WTC11 (cell line): Measurements from ENCODE around the gene SGSM2.

Experiments
- ATF3 ChIP-seq: sonication (generic); formaldehyde crosslinking; conservative IDR thresholded peaks from 2 replicates; pipeline ENCODE4 v1.8.1; 2022; ENCODE audit warnings: mild to moderate bottlenecking, missing genetic modification reagents
- ATF6 ChIP-seq: sonication (generic); formaldehyde crosslinking; IDR thresholded peaks from 2 replicates; pipeline ENCODE4 v1.8.1; 2023; ENCODE audit warnings: mild to moderate bottlenecking, missing genetic modification reagents
- FOXK1 ChIP-seq: sonication (generic); formaldehyde crosslinking; IDR thresholded peaks from 2 replicates; pipeline ENCODE4 v1.8.0; 2022; ENCODE audit warnings: mild to moderate bottlenecking, moderate library complexity, missing genetic modification reagents
- IRF1 ChIP-seq: sonication (generic); formaldehyde crosslinking; IDR thresholded peaks from 2 replicates; pipeline ENCODE4 v1.8.0; 2023; ENCODE audit warnings: missing genetic modification reagents
- JUN ChIP-seq: sonication (generic); formaldehyde crosslinking; IDR thresholded peaks from 2 replicates; pipeline ENCODE4 v1.8.0; 2023; ENCODE audit warnings: mild to moderate bottlenecking, missing genetic modification reagents
- KAT7 ChIP-seq: sonication (generic); formaldehyde crosslinking; IDR thresholded peaks from 2 replicates; pipeline ENCODE4 v1.8.1; 2023; ENCODE audit warnings: missing genetic modification reagents, mild to moderate bottlenecking, borderline replicate concordance
- PREB ChIP-seq: sonication (generic); formaldehyde crosslinking; IDR thresholded peaks from 2 replicates; pipeline ENCODE4 v1.8.1; 2022; ENCODE audit warnings: mild to moderate bottlenecking, missing genetic modification reagents, moderate library complexity, borderline replicate concordance
- PRRX2 ChIP-seq: fragments of 250-450 bp; sonication (Bioruptor Pico); IDR thresholded peaks from 2 replicates; pipeline ENCODE4 v1.8.0; 2021; ENCODE audit warnings: mild to moderate bottlenecking
- TP53 ChIP-seq: sonication (generic); formaldehyde crosslinking; IDR thresholded peaks from 2 replicates; pipeline ENCODE4 v1.8.1; 2023; ENCODE audit warnings: mild to moderate bottlenecking, missing genetic modification reagents
- ZBTB21 ChIP-seq: sonication (generic); formaldehyde crosslinking; IDR thresholded peaks from 2 replicates; pipeline ENCODE4 v1.8.1; 2023; ENCODE audit warnings: mild to moderate bottlenecking, missing genetic modification reagents, borderline replicate concordance
- ZNF281 ChIP-seq: sonication (generic); formaldehyde crosslinking; IDR thresholded peaks from 2 replicates; pipeline ENCODE4 v1.8.0; 2023; ENCODE audit warnings: mild to moderate bottlenecking, missing genetic modification reagents
- ZNF425 ChIP-seq: fragments of 250-450 bp; sonication (Bioruptor Pico); conservative IDR thresholded peaks from 2 replicates; pipeline ENCODE4 v1.9.0; 2021; ENCODE audit warnings: mild to moderate bottlenecking
- TF ChIP-seq, protein P1 (sequence below): fragments of 200-600 bp; IDR thresholded peaks from 2 replicates; pipeline ENCODE4 v1.8.0; 2022; ENCODE audit warnings: antibody characterized with exemption

DNA sequence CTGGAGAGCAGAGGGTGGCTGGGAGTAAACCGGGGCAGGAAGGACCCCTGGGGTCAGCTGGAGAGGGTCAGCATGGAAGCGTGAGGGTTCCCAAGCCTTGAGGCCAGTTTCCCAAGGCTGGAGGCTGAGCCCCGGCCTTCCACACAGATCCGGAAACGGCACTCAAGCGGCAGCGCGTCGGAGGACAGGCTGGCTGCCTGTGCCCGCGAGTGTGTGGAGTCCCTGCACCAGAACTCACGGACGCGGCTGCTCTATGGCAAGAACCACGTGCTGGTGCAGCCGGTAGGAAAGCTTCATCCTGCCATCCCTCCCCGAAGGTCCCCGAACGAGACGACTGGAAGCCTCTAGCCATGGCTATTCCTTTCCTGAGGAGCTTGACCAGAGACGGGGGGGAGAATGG lies 26.0 kb downstream of the SGSM2 start:
- TF ChIP-seq ZNF281 (CRISPR knock-in tag) (no peak), IRF1 (CRISPR knock-in tag) (no peak), JUN (CRISPR knock-in tag) (no peak), FOXK1 (CRISPR knock-in tag) (no peak), KAT7 (CRISPR knock-in tag) (no peak), ATF6 (no peak), PRRX2 (no peak), PREB (no peak), ZBTB21 (CRISPR knock-in tag) (no peak), TP53 (no peak), ZNF425 (no peak), ATF3 (no peak)
- TF ChIP-seq, protein P1, sequence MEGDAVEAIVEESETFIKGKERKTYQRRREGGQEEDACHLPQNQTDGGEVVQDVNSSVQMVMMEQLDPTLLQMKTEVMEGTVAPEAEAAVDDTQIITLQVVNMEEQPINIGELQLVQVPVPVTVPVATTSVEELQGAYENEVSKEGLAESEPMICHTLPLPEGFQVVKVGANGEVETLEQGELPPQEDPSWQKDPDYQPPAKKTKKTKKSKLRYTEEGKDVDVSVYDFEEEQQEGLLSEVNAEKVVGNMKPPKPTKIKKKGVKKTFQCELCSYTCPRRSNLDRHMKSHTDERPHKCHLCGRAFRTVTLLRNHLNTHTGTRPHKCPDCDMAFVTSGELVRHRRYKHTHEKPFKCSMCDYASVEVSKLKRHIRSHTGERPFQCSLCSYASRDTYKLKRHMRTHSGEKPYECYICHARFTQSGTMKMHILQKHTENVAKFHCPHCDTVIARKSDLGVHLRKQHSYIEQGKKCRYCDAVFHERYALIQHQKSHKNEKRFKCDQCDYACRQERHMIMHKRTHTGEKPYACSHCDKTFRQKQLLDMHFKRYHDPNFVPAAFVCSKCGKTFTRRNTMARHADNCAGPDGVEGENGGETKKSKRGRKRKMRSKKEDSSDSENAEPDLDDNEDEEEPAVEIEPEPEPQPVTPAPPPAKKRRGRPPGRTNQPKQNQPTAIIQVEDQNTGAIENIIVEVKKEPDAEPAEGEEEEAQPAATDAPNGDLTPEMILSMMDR, result no peak
